PC-9 (cell line): ENCODE results near the gene PHACTR1. TPM values are rescaled to one million over a fixed set of nuclear protein-coding genes. Genes with fewer than 3 reads are reported as not detected.

Source experiments
- BruUV-seq: library from RNA; stranded (reverse); fragments of 400-500 nt; replicated peaks from 2 replicates; lab custom pipeline; 2021; lab: Mats Ljungman, UMichigan
- CTCF ChIA-PET: fragments of 300-600 bp; sonication (Branson Sonifier 250); formaldehyde crosslinking; loops from one replicate; lab custom pipeline; 2022; ENCODE audit warnings: antibody characterized with exemption; lab: Charles Lee
- POLR2A ChIA-PET: fragments of 300-600 bp; sonication (Branson Sonifier 250); formaldehyde crosslinking; loops from one replicate; lab custom pipeline; 2022; ENCODE audit warnings: antibody characterized with exemption; ENCODE audit not compliant: unreplicated experiment; lab: Charles Lee
- DNase-seq, 2 experiments: peaks; one replicate each; pipeline versions ENCODE4 v3.0.0 to v3.0.0-alpha.2; 2015 to 2022; ENCODE audit warnings: mixed read lengths in 1 of 2
- H2AFZ ChIP-seq: fragments of 200-600 bp; sonication (generic); 2 replicates; pipeline ENCODE4 v1.8.1; 2017; ENCODE audit warnings: antibody characterized with exemption
- H3F3A ChIP-seq: fragments of 200-600 bp; sonication (generic); 2 replicates; pipeline ENCODE4 v1.8.1; 2017; ENCODE audit warnings: antibody characterized with exemption, mild to moderate bottlenecking, low read depth; ENCODE audit not compliant: insufficient read depth
- H3K27ac ChIP-seq: fragments of 200-600 bp; sonication (generic); 2 replicates; pipeline ENCODE4 v1.6.1; 2016; ENCODE audit warnings: mixed run types
- H3K27me3 ChIP-seq: fragments of 200-600 bp; sonication (generic); 2 replicates; pipeline ENCODE4 v1.6.1; 2016; ENCODE audit warnings: low read depth, mixed run types; ENCODE audit not compliant: insufficient read depth
- H3K36me3 ChIP-seq: fragments of 200-600 bp; sonication (generic); 2 replicates; pipeline ENCODE4 v1.6.1; 2016; ENCODE audit warnings: low read depth, mixed run types
- H3K4me1 ChIP-seq: fragments of 200-600 bp; sonication (generic); replicated peaks from 2 replicates; pipeline ENCODE4 v1.6.1; 2016; ENCODE audit warnings: mixed run types; ENCODE audit not compliant: insufficient read depth
- H3K4me2 ChIP-seq: fragments of 200-600 bp; sonication (generic); 2 replicates; pipeline ENCODE4 v1.6.1; 2017; ENCODE audit warnings: mixed run types
- H3K4me3 ChIP-seq: fragments of 200-600 bp; sonication (generic); 2 replicates; pipeline ENCODE4 v1.6.1; 2016; ENCODE audit warnings: mixed run types
- H3K79me2 ChIP-seq: fragments of 200-600 bp; sonication (generic); 2 replicates; pipeline ENCODE4 v1.6.1; 2017; ENCODE audit warnings: low read depth, mixed run types
- H3K9me2 ChIP-seq: fragments of 200-600 bp; sonication (generic); 2 replicates; pipeline ENCODE4 v1.8.1; 2017; ENCODE audit warnings: mild to moderate bottlenecking; ENCODE audit not compliant: insufficient read depth
- H3K9me3 ChIP-seq: fragments of 200-600 bp; sonication (generic); 2 replicates; pipeline ENCODE4 v1.8.1; 2016; ENCODE audit warnings: low read depth; ENCODE audit not compliant: insufficient read depth
- H4K20me1 ChIP-seq: fragments of 200-600 bp; sonication (generic); 2 replicates; pipeline ENCODE4 v1.8.1; 2017; ENCODE audit not compliant: insufficient read depth
- EZH2 ChIP-seq: fragments of 200-600 bp; sonication (generic); IDR thresholded peaks from 2 replicates; pipeline ENCODE4 v1.8.0; 2017; ENCODE audit warnings: antibody characterized with exemption, low read depth
- intact Hi-C: fragments of 100-400 bp; cut with micrococcal nuclease; formaldehyde crosslinking; loops from one replicate; pipeline ENCODE4 v1.10.0; 2022; ENCODE audit not compliant: unreplicated experiment
- total RNA-seq: library from RNA; stranded (reverse); gene quantifications from 2 replicates; pipeline ENCODE4 v1.2.3, GENCODE V29; 2021
- TF ChIP-seq, protein P1 (sequence below): fragments of 200-600 bp; sonication (generic); conservative IDR thresholded peaks from 2 replicates; pipeline ENCODE4 v1.6.1; 2017; ENCODE audit warnings: mixed run types, antibody characterized with exemption, mild to moderate bottlenecking, moderate library complexity

PHACTR1 gene
- total RNA-seq, 1 experiment from 2014 or later = not detected

DNA sequence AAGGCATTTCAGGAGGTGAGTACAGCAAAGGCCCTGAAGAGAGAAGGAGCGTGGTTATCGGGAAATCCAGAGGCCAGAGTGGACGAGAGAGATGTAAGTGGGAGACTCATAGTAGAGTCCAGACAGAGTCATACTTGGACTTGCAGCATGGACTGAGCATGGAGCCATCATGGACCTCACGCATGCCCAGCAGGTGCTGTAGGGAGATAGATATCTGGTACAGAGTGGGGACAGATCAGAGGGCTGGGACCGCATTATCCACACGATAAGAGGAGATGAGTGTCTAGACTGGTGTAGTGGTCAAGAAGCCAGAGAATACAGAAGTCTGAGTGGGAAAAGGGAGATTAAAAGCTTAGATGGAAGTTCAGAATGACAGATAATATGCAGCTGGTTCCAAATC lies 484.8 kb downstream of the PHACTR1 start:
- CTCF ChIA-PET = no interaction called here

DNA sequence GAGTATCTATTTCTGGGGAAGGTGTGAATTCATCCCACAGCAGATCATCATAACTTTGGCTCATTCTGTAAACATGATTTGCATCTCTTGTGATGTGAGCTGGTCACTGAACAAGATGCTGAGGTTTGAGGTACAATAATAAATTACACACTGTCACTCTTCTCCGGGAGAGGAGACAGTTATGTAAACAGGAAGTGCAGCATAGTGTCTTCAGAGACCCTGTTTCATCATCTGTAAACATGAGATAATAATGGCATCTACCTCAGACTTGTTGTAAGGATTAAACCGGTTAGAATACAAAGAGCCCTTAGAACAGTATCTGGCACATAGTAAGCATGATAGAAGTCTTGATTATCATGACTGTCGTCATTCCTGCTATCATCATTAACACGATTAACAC lies 486.6 kb downstream of the PHACTR1 start:
- CTCF ChIA-PET = no interaction called here
- H3F3A ChIP-seq = no peaks in the 10 kb centered on the region
- peaks cover 77% of the 10 kb centered on the region for H3K27me3 ChIP-seq
- H2AFZ ChIP-seq = no peak overlapping the region
- no TSS peak for BruUV-seq
- no peaks in the 10 kb centered on the region for H3K79me2 ChIP-seq
- DNase-seq = no peak
- no peaks in the 10 kb centered on the region for H3K9me2 ChIP-seq
- intact Hi-C loops = no loop called here
- POLR2A ChIA-PET = no interaction called here
- H3K4me2 ChIP-seq = no peak overlapping the region
- no peak for TF ChIP-seq EZH2
- TF ChIP-seq, protein P1, sequence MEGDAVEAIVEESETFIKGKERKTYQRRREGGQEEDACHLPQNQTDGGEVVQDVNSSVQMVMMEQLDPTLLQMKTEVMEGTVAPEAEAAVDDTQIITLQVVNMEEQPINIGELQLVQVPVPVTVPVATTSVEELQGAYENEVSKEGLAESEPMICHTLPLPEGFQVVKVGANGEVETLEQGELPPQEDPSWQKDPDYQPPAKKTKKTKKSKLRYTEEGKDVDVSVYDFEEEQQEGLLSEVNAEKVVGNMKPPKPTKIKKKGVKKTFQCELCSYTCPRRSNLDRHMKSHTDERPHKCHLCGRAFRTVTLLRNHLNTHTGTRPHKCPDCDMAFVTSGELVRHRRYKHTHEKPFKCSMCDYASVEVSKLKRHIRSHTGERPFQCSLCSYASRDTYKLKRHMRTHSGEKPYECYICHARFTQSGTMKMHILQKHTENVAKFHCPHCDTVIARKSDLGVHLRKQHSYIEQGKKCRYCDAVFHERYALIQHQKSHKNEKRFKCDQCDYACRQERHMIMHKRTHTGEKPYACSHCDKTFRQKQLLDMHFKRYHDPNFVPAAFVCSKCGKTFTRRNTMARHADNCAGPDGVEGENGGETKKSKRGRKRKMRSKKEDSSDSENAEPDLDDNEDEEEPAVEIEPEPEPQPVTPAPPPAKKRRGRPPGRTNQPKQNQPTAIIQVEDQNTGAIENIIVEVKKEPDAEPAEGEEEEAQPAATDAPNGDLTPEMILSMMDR = no peak
- no peak overlapping the region for H3K27ac ChIP-seq
- no peak overlapping the region for H3K4me3 ChIP-seq
- no peaks in the 10 kb centered on the region for H3K9me3 ChIP-seq
- no peaks in the 10 kb centered on the region for H3K4me1 ChIP-seq
- H3K36me3 ChIP-seq = no peaks in the 10 kb centered on the region
- H4K20me1 ChIP-seq = no peaks in the 10 kb centered on the region

More for the DNA sequence above, 484.8 kb downstream of the PHACTR1 start:
- DNase-seq = no peak
- Histone ChIP-seq H4K20me1 (no peaks in the 10 kb centered on the region), H3K27ac (no peak overlapping the region), H3K4me3 (no peak overlapping the region), H3K4me2 (no peak overlapping the region), H3K36me3 (no peaks in the 10 kb centered on the region), H3K9me2 (no peaks in the 10 kb centered on the region), H2AFZ (no peak overlapping the region), H3F3A (no peaks in the 10 kb centered on the region), H3K9me3 (no peaks in the 10 kb centered on the region), H3K4me1 (no peaks in the 10 kb centered on the region), H3K79me2 (no peaks in the 10 kb centered on the region), H3K27me3 (peaks cover 61% of the 10 kb centered on the region)
- TF ChIP-seq, protein P1 = no peak
- TF ChIP-seq EZH2 = no peak
- POLR2A ChIA-PET = no interaction called here
- intact Hi-C loops = no loop called here
- BruUV-seq = no TSS peak

DNA sequence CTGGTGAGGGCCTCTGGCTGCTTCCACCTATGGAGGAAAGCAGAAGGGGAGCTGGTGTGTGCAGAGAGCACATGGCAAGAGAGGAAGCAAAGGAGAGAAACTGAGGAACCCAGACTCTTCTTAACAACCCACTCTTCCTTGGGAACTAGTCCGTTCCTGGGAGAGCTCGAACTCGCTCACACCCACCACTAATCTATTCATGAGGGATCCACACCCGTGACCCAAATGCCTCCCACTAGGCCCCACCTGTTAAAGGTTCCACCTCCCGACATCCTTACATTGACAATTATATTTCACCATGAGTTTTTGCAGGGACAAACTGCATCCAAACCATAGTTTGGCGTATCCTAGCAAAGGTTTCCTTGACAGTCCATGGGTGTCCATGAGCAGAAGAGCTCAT lies 488.5 kb downstream of the PHACTR1 start:
- Histone ChIP-seq H3F3A (no peaks in the 10 kb centered on the region), H3K9me3 (no peaks in the 10 kb centered on the region), H3K4me1 (no peaks in the 10 kb centered on the region), H3K27ac (no peak overlapping the region), H3K36me3 (no peaks in the 10 kb centered on the region), H3K27me3 (peaks cover 86% of the 10 kb centered on the region), H2AFZ (no peak overlapping the region), H3K4me3 (no peak overlapping the region), H3K4me2 (no peak overlapping the region), H3K79me2 (no peaks in the 10 kb centered on the region), H3K9me2 (no peaks in the 10 kb centered on the region), H4K20me1 (no peaks in the 10 kb centered on the region)
- no peak for TF ChIP-seq EZH2
- TF ChIP-seq, protein P1 = no peak
- no TSS peak for BruUV-seq
- DNase-seq = no peak
- ChIA-PET POLR2A (no interaction called here), CTCF (no interaction called here)
- intact Hi-C loops = no loop called here
